Uterus (tissue), 4 donors: Measurements from ENCODE around the gene HECW1. TPM values are rescaled to one million over a fixed set of nuclear protein-coding genes. Genes with fewer than 3 reads are reported as not detected.

ENCODE experiments used
- DNase-seq, 2 donors: peaks; one replicate each; pipeline ENCODE4 v3.0.0-alpha.2; 2019 to 2020
- H3K27ac ChIP-seq, 2 donors: fragments of 200-600 bp; sonication (generic); 1 replicate in 1 of 2; 2 replicates in 1 of 2; pipeline ENCODE4 v1.5.1; 2016 to 2018
- H3K27me3 ChIP-seq, 2 donors: fragments of 200-600 bp; sonication (generic); one replicate each; pipeline ENCODE4 v1.5.1; 2018 to 2019; ENCODE audit warnings: control low read depth in 1 of 2
- H3K36me3 ChIP-seq, 2 donors: fragments of 200-600 bp; sonication (generic); one replicate each; pipeline ENCODE4 v1.5.1; 2019; ENCODE audit warnings: control low read depth in 1 of 2
- H3K4me1 ChIP-seq, 2 donors: fragments of 200-600 bp; sonication (generic); one replicate each; pipeline ENCODE4 v1.5.1; 2018 to 2019; ENCODE audit warnings: control low read depth in 1 of 2
- H3K4me3 ChIP-seq, 2 donors: fragments of 200-600 bp; sonication (generic); 1 replicate in 1 of 2; 2 replicates in 1 of 2; pipeline ENCODE4 v1.5.1; 2018 to 2019; ENCODE audit warnings: mild to moderate bottlenecking in 1 of 2
- H3K9me3 ChIP-seq, 2 donors: fragments of 200-600 bp; sonication (generic); one replicate each; pipeline ENCODE4 v1.5.1; 2019; ENCODE audit warnings: control low read depth in 1 of 2
- POLR2A ChIP-seq, 2 donors: fragments of 450-650 bp; IDR thresholded peaks; one replicate each; pipeline ENCODE4 v1.6.1; 2016; ENCODE audit warnings: antibody characterized with exemption in 2 of 2, mild to moderate bottlenecking in 1 of 2, moderate library complexity in 1 of 2
- intact Hi-C: fragments of 100-400 bp; cut with DNase I; formaldehyde crosslinking; loops from one replicate; pipeline ENCODE4 v1.15.1; 2023; ENCODE audit warnings: low total_unique reads
- total RNA-seq, 4 donors: library from RNA; depleted of rRNA in 3 of 4; stranded (reverse); fragments of >200 nt in 3 of 4; gene quantifications; one replicate each; pipeline versions ENCODE4 v1.1.0 to v1.2.4, GENCODE V29; 2014 to 2023
- TF ChIP-seq, protein P1 (sequence below), 4 experiments: fragments of 200-600 bp in 2 of 4; fragments of 450-650 bp in 2 of 4; sonication (generic) in 2 of 4; IDR thresholded peaks; one replicate each; pipeline ENCODE4 v1.5.1; 2016 to 2019; ENCODE audit warnings: antibody characterized with exemption in 4 of 4, mild to moderate bottlenecking in 2 of 4, moderate library complexity in 1 of 4
- donor health status: DM: yes; HTN: yes; CAD: no.

Gene HECW1
- total RNA-seq, 4 donors from 2014 or later = 0.28 TPM; not detected in 3

- TF ChIP-seq, protein P1, sequence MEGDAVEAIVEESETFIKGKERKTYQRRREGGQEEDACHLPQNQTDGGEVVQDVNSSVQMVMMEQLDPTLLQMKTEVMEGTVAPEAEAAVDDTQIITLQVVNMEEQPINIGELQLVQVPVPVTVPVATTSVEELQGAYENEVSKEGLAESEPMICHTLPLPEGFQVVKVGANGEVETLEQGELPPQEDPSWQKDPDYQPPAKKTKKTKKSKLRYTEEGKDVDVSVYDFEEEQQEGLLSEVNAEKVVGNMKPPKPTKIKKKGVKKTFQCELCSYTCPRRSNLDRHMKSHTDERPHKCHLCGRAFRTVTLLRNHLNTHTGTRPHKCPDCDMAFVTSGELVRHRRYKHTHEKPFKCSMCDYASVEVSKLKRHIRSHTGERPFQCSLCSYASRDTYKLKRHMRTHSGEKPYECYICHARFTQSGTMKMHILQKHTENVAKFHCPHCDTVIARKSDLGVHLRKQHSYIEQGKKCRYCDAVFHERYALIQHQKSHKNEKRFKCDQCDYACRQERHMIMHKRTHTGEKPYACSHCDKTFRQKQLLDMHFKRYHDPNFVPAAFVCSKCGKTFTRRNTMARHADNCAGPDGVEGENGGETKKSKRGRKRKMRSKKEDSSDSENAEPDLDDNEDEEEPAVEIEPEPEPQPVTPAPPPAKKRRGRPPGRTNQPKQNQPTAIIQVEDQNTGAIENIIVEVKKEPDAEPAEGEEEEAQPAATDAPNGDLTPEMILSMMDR (IDR thresholded peaks at IDR 0.05) = no peak
- TF ChIP-seq POLR2A (IDR thresholded peaks at IDR 0.05) = no peak
- Histone ChIP-seq H3K9me3 (no peaks in the 10 kb centered on the region), H3K27me3 (no peaks in the 10 kb centered on the region), H3K27ac (no peak overlapping the region), H3K4me3 (no peak overlapping the region), H3K4me1 (no peaks in the 10 kb centered on the region), H3K36me3 (no peaks in the 10 kb centered on the region)
- intact Hi-C loops = no loop called here
- peak; percentile 28 to 39 for DNase-seq
Measured at GRCh38 chr7:43294080-43294630, 181.7 kb downstream of the HECW1 start.

- intact Hi-C loops = no loop called here
- H3K27me3 ChIP-seq = no peaks in the 10 kb centered on the region
- H3K9me3 ChIP-seq = no peaks in the 10 kb centered on the region
- H3K4me3 ChIP-seq = no peak overlapping the region
- TF ChIP-seq, protein P1 (IDR thresholded peaks at IDR 0.05) = no peak
- no peak for TF ChIP-seq POLR2A (IDR thresholded peaks at IDR 0.05)
- no peaks in the 10 kb centered on the region for H3K36me3 ChIP-seq
- no peak for DNase-seq
- no peak overlapping the region for H3K27ac ChIP-seq
- no peaks in the 10 kb centered on the region for H3K4me1 ChIP-seq
Measured at GRCh38 chr7:43295429-43295828, 183.0 kb downstream of the HECW1 start.

DNA sequence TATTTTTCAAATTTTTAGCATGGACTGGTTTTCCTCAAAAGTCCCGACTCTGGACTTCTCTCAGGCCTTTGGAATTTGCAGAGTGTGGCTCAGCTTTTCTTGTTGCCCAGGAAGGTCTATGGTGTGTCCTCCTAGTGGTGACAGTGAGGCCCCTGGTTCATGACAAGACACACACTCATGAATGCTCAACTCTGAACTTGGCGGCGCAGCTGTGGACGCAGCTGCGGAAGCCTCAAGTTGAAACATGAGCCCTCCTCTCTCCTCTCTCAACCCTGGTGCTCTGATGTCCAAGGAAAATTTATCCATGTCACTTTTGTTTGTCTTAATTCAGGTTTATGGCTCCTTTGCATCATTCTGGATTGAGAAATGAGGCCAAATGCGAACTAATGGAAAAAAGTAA lies 183.9 kb downstream of the HECW1 start:
- peak; percentile 24 to 39 for DNase-seq
- Histone ChIP-seq H3K4me1 (no peaks in the 10 kb centered on the region), H3K27me3 (no peaks in the 10 kb centered on the region), H3K27ac (no peak overlapping the region), H3K4me3 (no peak overlapping the region), H3K36me3 (no peaks in the 10 kb centered on the region), H3K9me3 (no peaks in the 10 kb centered on the region)
- intact Hi-C loops = no loop called here
- TF ChIP-seq, protein P1 (IDR thresholded peaks at IDR 0.05) = no peak
- TF ChIP-seq POLR2A (IDR thresholded peaks at IDR 0.05) = no peak

GRCh38 chr7:43298617-43299016 lies 186.2 kb downstream of the HECW1 start:
- Histone ChIP-seq H3K36me3 (no peaks in the 10 kb centered on the region), H3K4me3 (no peak overlapping the region), H3K27me3 (no peaks in the 10 kb centered on the region), H3K9me3 (no peaks in the 10 kb centered on the region), H3K4me1 (no peaks in the 10 kb centered on the region), H3K27ac (no peak overlapping the region)
- TF ChIP-seq POLR2A (IDR thresholded peaks at IDR 0.05) = no peak
- TF ChIP-seq, protein P1 (IDR thresholded peaks at IDR 0.05) = no peak
- DNase-seq = no peak
- intact Hi-C loops = no loop called here

DNA sequence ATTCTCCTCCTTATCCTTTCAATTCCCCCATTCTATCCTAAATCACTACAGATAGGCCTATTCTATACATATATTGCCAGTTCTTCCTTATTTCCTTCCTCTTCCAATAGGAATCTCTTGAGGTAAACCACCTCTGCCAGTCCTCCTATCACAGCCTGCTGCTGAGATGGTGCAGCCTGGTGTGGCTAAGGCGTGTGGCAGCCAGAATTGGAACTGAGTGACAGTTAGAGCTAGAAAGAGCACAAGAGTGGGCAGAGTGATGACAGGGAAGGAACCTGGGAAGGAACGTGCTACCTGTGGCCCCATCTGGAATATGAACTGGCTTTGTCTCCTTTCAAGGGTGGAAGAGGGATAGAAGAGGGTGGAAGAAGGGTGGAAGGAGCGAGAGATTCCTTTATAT lies 187.7 kb downstream of the HECW1 start:
- no peaks in the 10 kb centered on the region for H3K9me3 ChIP-seq
- DNase-seq = no peak
- H3K4me3 ChIP-seq = no peak overlapping the region
- H3K4me1 ChIP-seq = no peaks in the 10 kb centered on the region
- H3K27me3 ChIP-seq = no peaks in the 10 kb centered on the region
- intact Hi-C loops = no loop called here
- no peaks in the 10 kb centered on the region for H3K36me3 ChIP-seq
- no peak overlapping the region for H3K27ac ChIP-seq
- no peak for TF ChIP-seq POLR2A (IDR thresholded peaks at IDR 0.05)
- TF ChIP-seq, protein P1 (IDR thresholded peaks at IDR 0.05) = no peak
